ENCODE measurements around the gene OR10AD1.
"Not testable (repeated sequence)": the region's sequence is repeated elsewhere in the genome, so short reads cannot be mapped to it uniquely, and the experiment has no call there.

The OR10AD1 gene

GRCh38 chr12:48157889-48158370 lies 45.2 kb downstream of the OR10AD1 start:
- no peak for DNase-seq

DNA sequence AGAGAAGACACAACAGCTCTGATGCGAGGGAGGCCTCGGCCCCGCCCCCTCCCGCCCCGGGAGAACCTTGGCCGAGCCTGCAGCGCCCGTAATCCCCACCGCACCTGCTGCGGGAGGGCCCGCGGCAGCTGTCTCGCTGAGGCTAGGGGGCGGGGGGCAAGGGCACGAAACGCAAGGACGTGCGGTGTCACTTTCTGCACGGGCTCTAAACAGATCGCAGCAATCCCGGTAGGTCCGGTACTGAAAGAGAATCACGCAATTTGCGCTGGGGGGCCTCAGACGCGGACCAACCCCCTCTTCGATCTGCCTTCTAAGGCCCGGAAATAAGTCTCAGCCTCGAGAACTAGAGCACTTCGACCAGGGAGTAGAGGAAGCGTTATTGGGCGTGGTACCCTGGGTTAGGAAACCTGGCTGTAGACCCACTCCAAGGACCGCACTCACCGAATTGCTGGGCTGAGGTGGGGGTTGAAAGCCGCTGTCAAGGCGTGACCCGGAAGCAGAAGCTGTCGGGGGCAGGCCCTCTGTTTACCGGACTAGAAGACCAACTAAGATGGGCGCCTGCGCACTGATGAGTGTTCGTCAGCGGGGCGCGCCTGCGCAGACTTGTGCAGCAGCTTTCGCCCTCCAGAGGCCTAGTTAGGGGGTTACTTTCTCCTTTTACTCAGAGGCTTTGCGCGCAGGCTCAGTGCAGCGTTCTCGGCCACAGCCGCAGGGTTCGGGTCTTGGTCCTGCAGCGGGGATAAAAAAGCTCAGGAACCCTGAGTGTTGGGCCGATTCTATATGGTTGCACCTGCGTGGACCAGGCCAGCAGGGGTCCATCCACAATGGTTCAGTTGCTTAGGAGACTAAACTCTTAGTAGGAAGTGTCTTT lies 45.8 kb downstream of the OR10AD1 start, which contains the start of gene ASB8:
ASB8 (minus strand) TSS at position 498 of the 871 bp plus-strand sequence. CDS start 4,019 bp downstream, outside the sequence.
- peak; percentile 99 for DNase-seq

DNA sequence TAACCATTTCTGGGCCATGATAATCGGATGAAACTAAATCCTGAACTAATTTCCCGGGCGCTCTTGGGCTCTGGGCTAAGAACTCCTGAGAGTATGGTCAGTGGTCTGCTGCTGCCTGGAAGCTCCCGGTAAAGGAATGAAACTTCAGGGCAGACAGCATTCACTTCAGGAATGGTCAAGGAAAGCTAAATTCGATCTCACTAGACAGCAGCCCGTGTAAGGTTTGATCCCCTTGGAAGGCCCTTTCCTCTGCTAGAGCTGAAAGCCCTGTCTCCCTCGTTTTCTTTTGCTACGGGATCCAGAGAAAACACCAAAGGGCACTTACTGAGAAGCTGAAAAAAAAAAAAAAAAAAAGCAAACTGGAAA lies 46.5 kb downstream of the OR10AD1 start:
- DNase-seq, result no peak

DNA sequence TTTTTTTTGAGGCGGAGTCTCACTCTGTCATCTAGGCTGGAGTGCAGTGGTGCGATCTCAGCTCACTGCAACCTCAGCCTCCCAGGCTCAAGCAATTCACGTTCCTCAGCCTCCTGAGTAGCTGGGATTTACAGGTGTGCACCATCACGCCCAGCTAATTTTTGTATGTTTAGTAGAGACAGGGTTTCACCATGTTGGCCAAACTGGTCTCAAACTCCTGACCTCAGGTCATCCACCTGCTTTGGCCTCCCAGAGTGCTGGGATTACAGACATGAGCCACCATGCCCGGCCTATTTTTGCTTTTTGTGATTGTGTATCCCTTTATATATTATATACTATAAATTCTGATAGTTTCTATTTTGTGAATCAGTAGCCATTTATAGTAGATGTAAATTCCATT lies 47.3 kb downstream of the OR10AD1 start:
- DNase-seq, result not testable (repeated sequence)

Measured in activated naive CD4-positive, alpha-beta T cell treated with anti-CD3 and anti-CD28 coated beads, Interleukin-2, amount 50 U/mL, for 16 hours (primary cell).